Effector memory CD8-positive, alpha-beta T cell (primary cell): ENCODE data around the gene NKX2-8.

Experiments used
- ATAC-seq: fragments of 150-1000 bp; cut with Tn5 transposase; replicated peaks from 2 replicates; pipeline ENCODE4 v1.10.0; 2021; ENCODE audit warnings: mild to moderate bottlenecking, moderate library complexity
- DNase-seq, 3 experiments: peaks; one replicate each; pipeline ENCODE4 v3.0.0; 2021
- H3K27ac Mint-ChIP-seq, 2 donors: one replicate each; pipeline ENCODE4 v1.8.0; 2022; ENCODE audit warnings: mild to moderate bottlenecking in 2 of 2, mixed read lengths in 2 of 2, moderate library complexity in 2 of 2
- H3K27me3 Mint-ChIP-seq, 2 donors: one replicate each; pipeline ENCODE4 v1.8.0; 2022; ENCODE audit warnings: mixed read lengths in 2 of 2
- H3K36me3 Mint-ChIP-seq: one replicate; pipeline ENCODE4 v1.8.0; 2022; ENCODE audit warnings: mild to moderate bottlenecking, moderate library complexity, mixed read lengths; ENCODE audit not compliant: insufficient read depth
- H3K4me1 Mint-ChIP-seq, 2 donors: one replicate each; pipeline ENCODE4 v1.8.0; 2022; ENCODE audit warnings: low read depth in 2 of 2, mixed read lengths in 2 of 2
- H3K4me3 Mint-ChIP-seq, 2 donors: one replicate each; pipeline ENCODE4 v1.8.0; 2022; ENCODE audit warnings: mild to moderate bottlenecking in 2 of 2, mixed read lengths in 2 of 2, moderate library complexity in 2 of 2
- H3K9me3 Mint-ChIP-seq, 2 donors: one replicate each; pipeline ENCODE4 v1.8.0; 2022; ENCODE audit warnings: mixed read lengths in 2 of 2

NKX2-8 gene

DNA sequence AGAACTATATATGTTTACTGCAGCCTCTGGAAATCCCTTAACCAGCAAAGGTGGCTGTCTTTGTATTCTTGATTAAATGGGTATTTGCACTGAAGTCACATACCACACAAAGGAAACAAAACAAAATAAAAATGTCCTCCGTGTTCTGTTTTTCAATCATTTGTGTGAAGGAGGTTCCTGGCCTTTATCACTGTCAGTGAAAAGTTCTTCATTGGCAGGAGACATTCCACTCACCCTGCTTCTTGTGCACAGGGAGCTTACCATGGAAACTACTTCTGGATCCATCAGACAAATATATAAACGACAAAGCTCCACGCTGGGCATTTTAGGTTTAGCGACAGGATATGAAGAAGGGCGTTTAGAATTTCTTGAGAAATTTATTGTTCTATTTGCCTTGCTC is 5.7 kb upstream of the NKX2-8 start:
- H3K36me3 Mint-ChIP-seq = peaks cover 3% of the 10 kb centered on the region
- H3K4me3 Mint-ChIP-seq = no peak overlapping the region
- ATAC-seq (no peak), DNase-seq (no peak)
- H3K27me3 Mint-ChIP-seq = peaks cover 44 to 48% of the 10 kb centered on the region in 2 donors
- no peak overlapping the region for H3K27ac Mint-ChIP-seq
- no peaks in the 10 kb centered on the region for H3K9me3 Mint-ChIP-seq
- no peaks in the 10 kb centered on the region for H3K4me1 Mint-ChIP-seq

DNA sequence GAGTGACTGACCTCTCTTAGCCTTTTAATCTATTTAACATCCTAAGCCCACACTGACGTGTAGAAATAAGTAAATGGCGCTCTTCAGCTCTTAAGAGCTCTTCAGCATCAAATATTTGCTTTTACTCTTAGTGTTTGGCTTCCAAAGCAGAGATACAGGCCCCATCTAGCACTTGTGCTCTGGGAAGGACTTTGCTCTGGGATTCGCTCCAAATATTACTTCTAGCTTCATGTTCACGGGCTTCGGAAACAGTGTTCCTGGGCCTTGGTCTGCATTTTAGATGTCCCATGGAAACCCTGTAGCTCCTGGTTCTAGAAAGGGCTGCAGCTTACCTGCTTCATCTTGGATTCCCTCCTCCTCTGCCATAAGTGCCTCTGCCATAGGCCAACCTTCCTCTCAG is 2.7 kb upstream of the NKX2-8 start:
- Mint-ChIP-seq H3K4me1 (no peaks in the 10 kb centered on the region), H3K27ac (no peak overlapping the region), H3K36me3 (no peaks in the 10 kb centered on the region), H3K9me3 (no peaks in the 10 kb centered on the region), H3K4me3 (no peak overlapping the region), H3K27me3 (peaks cover 38 to 50% of the 10 kb centered on the region in 2 donors)
- ATAC-seq (no peak), DNase-seq (no peak)

DNA sequence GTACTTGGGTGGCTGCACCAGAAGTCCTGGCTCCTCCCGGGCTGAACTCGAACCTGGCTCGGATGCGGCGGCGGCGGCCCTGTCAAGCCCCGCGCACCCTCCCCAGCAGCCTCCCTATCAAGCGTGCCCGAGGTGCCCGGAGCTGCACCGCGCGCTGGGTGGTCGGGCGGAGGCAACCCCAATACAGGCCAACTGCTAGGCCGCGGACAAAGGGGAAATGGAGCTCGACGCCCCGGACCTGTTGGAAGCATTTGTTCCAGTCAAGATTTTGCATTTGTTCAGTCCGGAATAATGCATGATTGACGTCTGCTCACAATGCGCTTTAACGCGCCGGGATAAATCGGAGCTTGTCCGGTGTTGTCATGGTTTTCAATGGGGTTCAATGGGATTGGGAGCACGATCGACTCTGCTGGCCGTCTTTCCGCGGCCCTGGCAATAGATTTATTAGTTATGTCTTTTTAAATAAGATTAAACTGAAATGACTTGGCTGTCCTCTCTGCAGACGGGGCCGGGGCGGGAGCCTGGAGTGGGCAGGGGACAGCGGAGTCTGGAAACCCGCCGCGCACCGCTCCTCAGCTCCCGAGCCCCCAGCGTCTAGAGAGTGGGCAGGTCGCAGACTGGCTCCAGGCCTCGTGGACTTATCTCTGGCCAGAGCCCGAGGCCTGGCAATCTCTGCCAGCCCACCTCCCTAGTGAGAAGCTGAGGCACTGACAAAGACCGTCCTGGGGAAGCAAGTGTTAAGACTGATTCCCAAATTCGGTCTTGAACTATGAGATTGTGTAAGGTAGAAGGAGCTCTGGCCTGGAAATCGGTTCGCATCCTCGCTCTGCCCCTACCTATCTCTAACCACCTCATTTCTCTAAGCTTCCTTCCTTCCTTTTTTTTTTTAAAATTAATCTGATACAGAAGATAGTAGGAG is 1.7 kb upstream of the NKX2-8 start:
- Mint-ChIP-seq H3K27me3 (peaks cover 38 to 52% of the 10 kb centered on the region in 2 donors), H3K27ac (no peak overlapping the region), H3K9me3 (no peaks in the 10 kb centered on the region), H3K4me3 (no peak overlapping the region), H3K36me3 (no peaks in the 10 kb centered on the region), H3K4me1 (no peaks in the 10 kb centered on the region)
- ATAC-seq (no peak), DNase-seq (no peak)

GRCh38 chr14:36583242-36583892 is 953 bp upstream of the NKX2-8 start:
- peaks cover 41 to 59% of the 10 kb centered on the region in 2 donors for H3K27me3 Mint-ChIP-seq
- H3K4me3 Mint-ChIP-seq = no peak overlapping the region

GRCh38 chr14:36582874-36583241 is 444 bp upstream of the NKX2-8 start:
- H3K27me3 Mint-ChIP-seq = peaks cover 41 to 59% of the 10 kb centered on the region in 2 donors
- no peaks in the 10 kb centered on the region for H3K4me1 Mint-ChIP-seq

More at GRCh38 chr14:36583242-36583892, 953 bp upstream of the NKX2-8 start:
- no peaks in the 10 kb centered on the region for H3K4me1 Mint-ChIP-seq
- ATAC-seq = no peak
- H3K27ac Mint-ChIP-seq = no peak overlapping the region
- DNase-seq = no peak
- no peaks in the 10 kb centered on the region for H3K36me3 Mint-ChIP-seq
- H3K9me3 Mint-ChIP-seq = peaks cover 0 to 4% of the 10 kb centered on the region in 2 donors

DNA sequence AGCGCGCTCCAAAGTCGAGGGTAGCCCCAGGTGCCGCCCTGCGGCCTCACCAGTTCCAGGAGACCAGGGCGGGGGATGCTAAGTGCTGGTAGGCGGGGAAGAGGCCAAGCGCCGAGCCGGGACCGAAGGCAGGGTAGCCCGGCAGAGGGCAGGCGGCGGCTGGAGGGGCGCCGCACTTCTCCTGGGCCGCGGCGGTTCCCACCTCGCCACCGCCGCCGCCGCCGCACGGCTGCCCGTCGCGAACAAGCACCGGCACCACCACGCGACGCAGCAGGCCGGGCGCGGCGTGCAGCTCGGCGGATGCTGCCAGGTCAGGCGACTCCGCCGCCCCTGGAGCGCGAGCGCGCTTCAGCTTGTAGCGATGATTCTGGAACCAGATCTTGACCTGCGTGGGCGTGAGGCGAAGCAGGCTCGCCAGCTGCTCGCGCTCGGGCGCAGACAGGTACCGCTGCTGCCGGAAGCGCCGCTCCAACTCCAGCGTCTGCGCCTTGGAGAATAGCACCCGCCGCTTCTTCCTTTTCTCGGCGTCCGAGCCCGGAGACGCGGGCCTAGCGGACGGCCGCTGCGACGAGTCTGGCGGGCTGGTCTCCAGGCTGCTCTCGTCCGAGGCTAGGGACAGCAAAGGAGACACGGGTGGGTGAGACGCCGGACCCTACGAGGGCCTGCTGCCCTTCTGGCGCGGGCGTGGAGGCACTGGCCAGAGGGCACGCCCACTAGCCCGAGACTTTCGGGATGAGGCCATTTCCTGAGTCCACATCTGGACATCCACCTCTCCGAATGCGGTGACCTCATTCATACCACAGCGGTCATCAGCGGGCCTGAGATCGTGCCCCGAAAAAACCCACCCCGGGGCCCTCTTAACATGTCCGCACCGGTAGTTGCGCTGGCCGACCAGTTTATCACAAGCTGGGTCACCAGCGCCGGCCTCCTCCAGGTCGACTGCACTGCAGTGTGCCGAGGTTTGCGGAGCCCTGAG is 1.3 kb downstream of the NKX2-8 start:
- no peaks in the 10 kb centered on the region for H3K36me3 Mint-ChIP-seq
- peaks cover 41 to 59% of the 10 kb centered on the region in 2 donors for H3K27me3 Mint-ChIP-seq
- no peak overlapping the region for H3K27ac Mint-ChIP-seq
- H3K4me1 Mint-ChIP-seq = no peaks in the 10 kb centered on the region
- ATAC-seq (no peak), DNase-seq (no peak)
- H3K9me3 Mint-ChIP-seq = peaks cover 0 to 4% of the 10 kb centered on the region in 2 donors
- no peak overlapping the region for H3K4me3 Mint-ChIP-seq

More at GRCh38 chr14:36582874-36583241, 444 bp upstream of the NKX2-8 start:
- no peak overlapping the region for H3K27ac Mint-ChIP-seq
- ATAC-seq (no peak), DNase-seq (no peak)
- H3K4me3 Mint-ChIP-seq = no peak overlapping the region
- no peaks in the 10 kb centered on the region for H3K36me3 Mint-ChIP-seq
- H3K9me3 Mint-ChIP-seq = peaks cover 0 to 4% of the 10 kb centered on the region in 2 donors

GRCh38 chr14:36580141-36580855 is 2.1 kb downstream of the NKX2-8 start:
- Mint-ChIP-seq H3K27ac (no peak overlapping the region), H3K36me3 (no peaks in the 10 kb centered on the region), H3K4me3 (no peak overlapping the region), H3K27me3 (peaks cover 38 to 54% of the 10 kb centered on the region in 2 donors), H3K9me3 (peaks cover 0 to 4% of the 10 kb centered on the region in 2 donors), H3K4me1 (no peaks in the 10 kb centered on the region)
- ATAC-seq (no peak), DNase-seq (no peak)

GRCh38 chr14:36579573-36580140 is 2.8 kb downstream of the NKX2-8 start:
- Mint-ChIP-seq H3K36me3 (no peaks in the 10 kb centered on the region), H3K27ac (no peak overlapping the region), H3K4me3 (no peak overlapping the region), H3K9me3 (peaks cover 0 to 4% of the 10 kb centered on the region in 2 donors), H3K4me1 (no peaks in the 10 kb centered on the region), H3K27me3 (peaks cover 31 to 48% of the 10 kb centered on the region in 2 donors)
- DNase-seq = no peak
- ATAC-seq = no peak

- Mint-ChIP-seq H3K36me3 (no peaks in the 10 kb centered on the region), H3K27ac (no peak overlapping the region), H3K9me3 (peaks cover 0 to 4% of the 10 kb centered on the region in 2 donors), H3K4me1 (no peaks in the 10 kb centered on the region), H3K4me3 (no peak overlapping the region), H3K27me3 (peaks cover 25 to 42% of the 10 kb centered on the region in 2 donors)
- DNase-seq (no peak), ATAC-seq (no peak)
These were observed 3.3 kb downstream of the NKX2-8 start for GRCh38 chr14:36579001-36579555.

- no peaks in the 10 kb centered on the region for H3K36me3 Mint-ChIP-seq
- H3K27me3 Mint-ChIP-seq = no peaks in the 10 kb centered on the region
- H3K4me3 Mint-ChIP-seq = no peak overlapping the region
- DNase-seq (no peak), ATAC-seq (no peak)
- peaks cover 5 to 7% of the 10 kb centered on the region in 2 donors for H3K9me3 Mint-ChIP-seq
- no peak overlapping the region for H3K27ac Mint-ChIP-seq
- no peaks in the 10 kb centered on the region for H3K4me1 Mint-ChIP-seq
These were observed 12.3 kb downstream of the NKX2-8 start for GRCh38 chr14:36570065-36570464.

- Mint-ChIP-seq H3K4me3 (no peak overlapping the region), H3K27me3 (peaks cover 20 to 25% of the 10 kb centered on the region in 2 donors), H3K36me3 (no peaks in the 10 kb centered on the region), H3K9me3 (peaks cover 0 to 2% of the 10 kb centered on the region in 2 donors), H3K4me1 (peaks cover 0 to 6% of the 10 kb centered on the region in 2 donors), H3K27ac (no peak overlapping the region)
- no peak for DNase-seq
- ATAC-seq = no peak
These were observed 25.5 kb downstream of the NKX2-8 start for GRCh38 chr14:36556811-36557433.
